CD14-positive monocyte (primary cell): ENCODE data around the gene SPO11. TPM values are rescaled to one million over a fixed set of nuclear protein-coding genes. Genes with fewer than 3 reads are reported as not detected.
A peak's percentile ranks its signal among the peaks of the same experiment; 100 is the strongest.

Source experiments
- DNase-seq, 3 donors: peaks; one replicate each; pipeline ENCODE4 v3.0.0-alpha.2; 2011 to 2022
- H2AFZ ChIP-seq: 2 replicates; pipeline ENCODE4 v1.6.0; 2012; ENCODE audit warnings: mild to moderate bottlenecking, low read depth, low read length, inconsistent platforms; ENCODE audit not compliant: insufficient read depth, poor library complexity, severe bottlenecking
- H3K27ac ChIP-seq, 2 donors: 1 replicate in 1 of 2; 2 replicates in 1 of 2; pipeline ENCODE4 v1.5.1; 2012 to 2013; ENCODE audit warnings: low read length in 2 of 2, control low read depth in 1 of 2, inconsistent platforms in 1 of 2, low read depth in 1 of 2, mild to moderate bottlenecking in 1 of 2
- H3K27me3 ChIP-seq, 2 donors: one replicate each; pipeline versions ENCODE4 v1.6.0 to v1.6.1; 2011 to 2013; ENCODE audit warnings: low read length in 2 of 2; ENCODE audit not compliant: control insufficient read depth in 2 of 2, insufficient read depth in 2 of 2
- H3K36me3 ChIP-seq, 2 donors: replicated peaks in 1 of 2; 1 replicate in 1 of 2; 2 replicates in 1 of 2; pipeline versions ENCODE4 v1.5.1 to v1.6.1; 2012 to 2013; ENCODE audit warnings: low read length in 2 of 2, control low read depth in 1 of 2, inconsistent platforms in 1 of 2, mild to moderate bottlenecking in 1 of 2; ENCODE audit not compliant: insufficient read depth in 2 of 2, control insufficient read depth in 1 of 2
- H3K4me1 ChIP-seq, 2 donors: 1 replicate in 1 of 2; 2 replicates in 1 of 2; pipeline versions ENCODE4 v1.5.1 to v1.6.1; 2012 to 2013; ENCODE audit warnings: low read length in 2 of 2, control low read depth in 1 of 2, inconsistent platforms in 1 of 2, mild to moderate bottlenecking in 1 of 2, moderate library complexity in 1 of 2; ENCODE audit not compliant: insufficient read depth in 2 of 2, control insufficient read depth in 1 of 2
- H3K4me2 ChIP-seq: replicated peaks from 2 replicates; pipeline ENCODE3; 2012; ENCODE audit warnings: low read length, moderate library complexity, mild to moderate bottlenecking; ENCODE audit not compliant: poor library complexity, severe bottlenecking; ENCODE audit errors: extremely low read depth
- H3K4me3 ChIP-seq, 3 experiments: fragments of 200-600 bp in 1 of 3; sonication (generic) in 1 of 3; replicated peaks in 1 of 3; 1 replicate in 2 of 3; 2 replicates in 1 of 3; pipeline ENCODE4 v1.5.1; 2011 to 2013; ENCODE audit warnings: low read length in 3 of 3, mild to moderate bottlenecking in 3 of 3, control low read depth in 2 of 3, low read depth in 2 of 3, inconsistent platforms in 1 of 3, moderate library complexity in 1 of 3
- H3K79me2 ChIP-seq: 2 replicates; pipeline ENCODE4 v1.6.0; 2012; ENCODE audit warnings: mild to moderate bottlenecking, control low read depth, inconsistent platforms, low read length, moderate library complexity; ENCODE audit not compliant: insufficient read depth
- H3K9ac ChIP-seq: 2 replicates; pipeline ENCODE4 v1.6.0; 2017; ENCODE audit warnings: low read length, mild to moderate bottlenecking; ENCODE audit not compliant: insufficient read depth, poor library complexity, severe bottlenecking
- H3K9me3 ChIP-seq, 2 donors: replicated peaks in 1 of 2; 1 replicate in 1 of 2; 2 replicates in 1 of 2; pipeline versions ENCODE4 v1.5.1 to v1.6.1; 2012 to 2013; ENCODE audit warnings: low read length in 2 of 2, control low read depth in 1 of 2; ENCODE audit not compliant: control insufficient read depth in 1 of 2, insufficient read depth in 1 of 2
- H4K20me1 ChIP-seq: 2 replicates; pipeline ENCODE4 v1.6.0; 2012; ENCODE audit warnings: mild to moderate bottlenecking, low read length, control low read depth, moderate library complexity; ENCODE audit not compliant: insufficient read depth
- H3K27ac Mint-ChIP-seq, 7 donors: one replicate each; pipeline ENCODE4 v1.8.0; 2020; ENCODE audit warnings: mild to moderate bottlenecking in 7 of 7, mixed read lengths in 7 of 7, moderate library complexity in 6 of 7, inconsistent platforms in 2 of 7
- H3K27me3 Mint-ChIP-seq, 3 donors: one replicate each; pipeline ENCODE4 v1.8.0; 2021 to 2022; ENCODE audit warnings: low read depth in 3 of 3, mild to moderate bottlenecking in 3 of 3, mixed read lengths in 3 of 3, moderate library complexity in 3 of 3, inconsistent platforms in 1 of 3
- H3K36me3 Mint-ChIP-seq, 2 donors: one replicate each; pipeline ENCODE4 v1.8.0; 2020; ENCODE audit warnings: mixed read lengths in 2 of 2, inconsistent platforms in 1 of 2, mild to moderate bottlenecking in 1 of 2
- H3K4me1 Mint-ChIP-seq: one replicate; pipeline ENCODE4 v1.8.0; 2020; ENCODE audit warnings: mild to moderate bottlenecking, mixed read lengths
- H3K4me3 Mint-ChIP-seq, 2 donors: one replicate each; pipeline ENCODE4 v1.8.0; 2020; ENCODE audit warnings: mild to moderate bottlenecking in 2 of 2, mixed read lengths in 2 of 2, moderate library complexity in 1 of 2
- H3K9me3 Mint-ChIP-seq, 7 donors: one replicate each; pipeline ENCODE4 v1.8.0; 2020 to 2022; ENCODE audit warnings: mixed read lengths in 7 of 7, mild to moderate bottlenecking in 6 of 7, moderate library complexity in 6 of 7, inconsistent platforms in 2 of 7
- WGBS: methylation state at CpG from one replicate; pipeline ENCODE4 v1.1.5; 2013; ENCODE audit warnings: missing lambda C conversion rate; ENCODE audit not compliant: insufficient coverage; 5-methylcytosine and 5-hydroxymethylcytosine counted together
- intact Hi-C, 2 donors: fragments of 100-400 bp; cut with micrococcal nuclease; formaldehyde crosslinking; loops; one replicate each; pipeline versions ENCODE4 v1.15.0 to v1.15.1; 2023
- polyA plus RNA-seq, 3 donors: library from polyadenylated mRNA; depleted of rRNA in 1 of 3; unstranded in 2 of 3; stranded (reverse) in 1 of 3; fragments of 300-500 nt in 2 of 3; fragments of >200 nt in 1 of 3; fragmentation: Illumina TruSeq in 2 of 3; gene quantifications; 1 replicate in 2 of 3; 2 replicates in 1 of 3; pipeline ENCODE4 v1.2.3, GENCODE V29; 2012 to 2021
- TF ChIP-seq, protein P1 (sequence below): fragments of 200-600 bp; IDR thresholded peaks from one replicate; pipeline ENCODE4 v1.8.0; 2022; ENCODE audit warnings: antibody characterized with exemption, mild to moderate bottlenecking

The SPO11 gene
- polyA plus RNA-seq, 3 donors = not detected

DNA sequence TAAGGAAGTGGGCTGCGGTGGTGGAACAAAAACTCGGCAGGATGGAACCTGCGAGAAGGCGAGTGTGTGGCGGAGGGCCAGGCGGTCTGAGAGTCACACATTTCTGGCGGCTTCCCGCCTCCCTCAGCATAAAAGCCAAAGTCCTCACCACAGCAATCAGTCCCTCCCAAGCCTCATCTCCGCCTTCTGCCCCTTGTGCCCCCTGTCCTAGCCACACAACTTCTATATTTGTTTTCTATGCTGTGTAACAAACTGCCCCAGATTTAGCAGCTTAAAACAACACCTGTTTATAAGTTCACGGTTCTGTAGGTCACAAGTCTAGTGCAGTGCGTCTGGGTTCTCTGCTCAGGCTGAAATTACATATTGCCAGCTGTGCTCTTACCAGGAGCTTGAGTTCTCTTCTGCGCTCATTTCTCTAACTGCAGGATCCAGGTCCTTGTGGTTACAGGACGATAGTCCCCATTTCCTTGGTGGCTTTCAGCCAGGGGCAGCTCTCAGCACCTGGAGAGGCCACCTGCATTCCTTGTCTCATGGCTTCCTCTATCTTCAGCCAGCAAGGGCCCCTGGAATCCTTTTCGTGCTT lies 11.7 kb upstream of the SPO11 start:
- H3K4me2 ChIP-seq = no peak overlapping the region
- no peaks in the 10 kb centered on the region for H3K9me3 ChIP-seq
- 84% methylated on average over 12 of the region's 14 CpGs for WGBS
- Mint-ChIP-seq H3K9me3 (peaks cover 0 to 3% (median 0%) of the 10 kb centered on the region in 7 donors), H3K4me3 (no peak overlapping the region), H3K27ac (peak overlapping the region in 1 of 7 donors; percentile 36), H3K36me3 (no peaks in the 10 kb centered on the region), H3K27me3 (peaks cover 18 to 24% (median 23%) of the 10 kb centered on the region in 3 donors), H3K4me1 (no peaks in the 10 kb centered on the region)
- no peak overlapping the region for H2AFZ ChIP-seq
- no peaks in the 10 kb centered on the region for H4K20me1 ChIP-seq
- intact Hi-C loops = no loop called here
- no peak for DNase-seq
- TF ChIP-seq, protein P1, sequence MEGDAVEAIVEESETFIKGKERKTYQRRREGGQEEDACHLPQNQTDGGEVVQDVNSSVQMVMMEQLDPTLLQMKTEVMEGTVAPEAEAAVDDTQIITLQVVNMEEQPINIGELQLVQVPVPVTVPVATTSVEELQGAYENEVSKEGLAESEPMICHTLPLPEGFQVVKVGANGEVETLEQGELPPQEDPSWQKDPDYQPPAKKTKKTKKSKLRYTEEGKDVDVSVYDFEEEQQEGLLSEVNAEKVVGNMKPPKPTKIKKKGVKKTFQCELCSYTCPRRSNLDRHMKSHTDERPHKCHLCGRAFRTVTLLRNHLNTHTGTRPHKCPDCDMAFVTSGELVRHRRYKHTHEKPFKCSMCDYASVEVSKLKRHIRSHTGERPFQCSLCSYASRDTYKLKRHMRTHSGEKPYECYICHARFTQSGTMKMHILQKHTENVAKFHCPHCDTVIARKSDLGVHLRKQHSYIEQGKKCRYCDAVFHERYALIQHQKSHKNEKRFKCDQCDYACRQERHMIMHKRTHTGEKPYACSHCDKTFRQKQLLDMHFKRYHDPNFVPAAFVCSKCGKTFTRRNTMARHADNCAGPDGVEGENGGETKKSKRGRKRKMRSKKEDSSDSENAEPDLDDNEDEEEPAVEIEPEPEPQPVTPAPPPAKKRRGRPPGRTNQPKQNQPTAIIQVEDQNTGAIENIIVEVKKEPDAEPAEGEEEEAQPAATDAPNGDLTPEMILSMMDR = no peak
- H3K9ac ChIP-seq = no peak overlapping the region
- no peak overlapping the region for H3K27ac ChIP-seq
- no peaks in the 10 kb centered on the region for H3K36me3 ChIP-seq
- H3K27me3 ChIP-seq = no peaks in the 10 kb centered on the region
- H3K4me1 ChIP-seq = no peaks in the 10 kb centered on the region
- no peak overlapping the region for H3K4me3 ChIP-seq
- no peaks in the 10 kb centered on the region for H3K79me2 ChIP-seq

DNA sequence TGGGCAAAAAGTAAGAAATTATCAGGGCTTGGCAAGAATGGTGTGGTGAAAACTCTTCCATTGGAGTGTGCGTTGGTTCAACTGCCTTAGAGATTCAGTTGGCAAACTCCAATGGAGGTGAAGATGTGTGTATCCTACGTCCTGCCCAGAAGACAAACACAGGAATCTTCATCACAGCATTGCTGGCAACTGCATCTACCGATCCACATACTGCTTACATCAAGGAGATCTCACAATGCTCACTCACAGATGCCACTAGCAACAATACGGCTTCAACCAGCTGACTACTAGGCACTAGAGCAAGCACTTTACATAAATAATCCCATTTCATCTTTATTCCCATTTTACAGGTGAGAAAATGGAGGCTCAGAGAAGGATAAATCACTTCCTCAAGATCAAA lies 10.0 kb upstream of the SPO11 start:
- Mint-ChIP-seq H3K4me1 (no peaks in the 10 kb centered on the region), H3K36me3 (no peaks in the 10 kb centered on the region), H3K27ac (no peak overlapping the region), H3K4me3 (no peak overlapping the region), H3K27me3 (peaks cover 25 to 35% (median 26%) of the 10 kb centered on the region in 3 donors), H3K9me3 (peaks cover 0 to 3% (median 0%) of the 10 kb centered on the region in 7 donors)
- Histone ChIP-seq H3K27me3 (peaks cover 2 to 6% of the 10 kb centered on the region in 2 donors), H2AFZ (no peak overlapping the region), H3K79me2 (no peaks in the 10 kb centered on the region), H3K36me3 (no peaks in the 10 kb centered on the region), H3K9ac (no peak overlapping the region), H3K9me3 (no peaks in the 10 kb centered on the region), H3K4me2 (no peak overlapping the region), H4K20me1 (no peaks in the 10 kb centered on the region), H3K4me1 (no peaks in the 10 kb centered on the region), H3K27ac (no peak overlapping the region), H3K4me3 (no peak overlapping the region)
- no peak for DNase-seq
- intact Hi-C loops = no loop called here
- WGBS = 62% methylated on average over 2 of the region's 4 CpGs
- TF ChIP-seq, protein P1 = no peak
